Neutrophil (primary cell): Measurements from ENCODE around the gene TSHZ3.

Experiments used
- H3K27ac ChIP-seq: fragments of 200-600 bp; sonication (generic); 2 replicates; pipeline ENCODE4 v1.5.1; 2016; ENCODE audit warnings: mild to moderate bottlenecking, moderate library complexity
- H3K27me3 ChIP-seq: fragments of 200-600 bp; sonication (generic); 2 replicates; pipeline ENCODE4 v1.6.0; 2016; ENCODE audit warnings: mild to moderate bottlenecking
- H3K36me3 ChIP-seq: fragments of 200-600 bp; sonication (generic); 2 replicates; pipeline ENCODE4 v1.5.1; 2017
- H3K4me1 ChIP-seq, 2 experiments: fragments of 200-600 bp in 1 of 2; sonication (generic) in 1 of 2; 1 replicate in 1 of 2; 2 replicates in 1 of 2; pipeline versions ENCODE4 v1.5.1 to v1.6.1; 2013 to 2016; ENCODE audit warnings: low read depth in 1 of 2, low read length in 1 of 2, mild to moderate bottlenecking in 1 of 2, moderate library complexity in 1 of 2; ENCODE audit not compliant: control insufficient read depth in 1 of 2, insufficient read depth in 1 of 2
- H3K4me3 ChIP-seq, 2 experiments: fragments of 200-600 bp in 1 of 2; sonication (generic) in 1 of 2; 1 replicate in 1 of 2; 2 replicates in 1 of 2; pipeline ENCODE4 v1.5.1; 2013 to 2016; ENCODE audit warnings: low read depth in 1 of 2, low read length in 1 of 2, mild to moderate bottlenecking in 1 of 2, moderate library complexity in 1 of 2
- H3K9me3 ChIP-seq: fragments of 200-600 bp; sonication (generic); 2 replicates; pipeline ENCODE4 v1.5.1; 2016
- CTCF ChIP-seq: fragments of 200-600 bp; sonication (generic); IDR thresholded peaks from 2 replicates; pipeline ENCODE4 v1.5.1; 2016; ENCODE audit warnings: antibody characterized with exemption

The TSHZ3 gene

DNA sequence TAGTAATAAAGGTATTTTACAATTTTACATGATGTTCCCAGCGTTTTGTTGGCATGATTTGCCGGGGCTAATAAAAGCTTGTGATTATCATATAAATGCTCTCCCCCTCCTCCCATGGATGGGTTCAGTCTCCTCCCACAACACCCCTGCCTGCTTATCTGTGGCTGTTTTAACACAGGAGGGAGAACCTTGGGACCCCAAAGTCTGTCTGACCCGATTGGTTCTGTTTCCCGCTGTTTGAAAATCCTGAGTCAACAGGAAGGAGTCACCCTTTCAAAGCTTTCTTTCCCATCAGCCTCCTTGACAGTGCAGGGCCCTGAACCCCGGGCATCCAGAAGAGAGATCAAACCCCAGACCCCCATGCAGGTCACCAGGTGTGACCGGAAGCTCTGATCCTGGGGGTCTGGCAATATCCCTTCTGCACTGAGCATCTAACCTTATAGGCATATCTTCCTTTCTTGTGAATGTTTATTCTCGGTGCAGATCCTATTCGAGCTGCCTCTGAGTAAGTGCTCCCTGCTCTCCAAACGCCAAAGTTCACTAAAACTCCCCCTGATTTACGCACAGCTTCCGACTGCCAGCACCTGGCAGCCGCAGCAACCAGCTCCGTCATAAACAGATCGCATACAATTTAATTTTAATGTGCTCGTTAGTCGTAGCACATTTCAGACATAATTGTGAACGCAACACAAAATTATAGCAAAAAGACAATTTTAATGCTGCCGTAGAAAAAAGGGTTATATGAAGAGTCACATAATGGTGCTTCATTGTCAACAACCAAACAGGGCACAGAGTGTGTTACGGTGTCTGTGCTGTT, 74.8 kb downstream of the TSHZ3 start:
- peak overlapping the region; percentile 2 for H3K27ac ChIP-seq
- H3K4me1 ChIP-seq, result no peaks in the 10 kb centered on the region
- peaks cover 35% of the 10 kb centered on the region for H3K36me3 ChIP-seq
- no peaks in the 10 kb centered on the region for H3K9me3 ChIP-seq
- no peaks in the 10 kb centered on the region for H3K27me3 ChIP-seq
- H3K4me3 ChIP-seq, result no peak overlapping the region
- TF ChIP-seq CTCF, result no peak

- H3K36me3 ChIP-seq, result peaks cover 17% of the 10 kb centered on the region
- no peaks in the 10 kb centered on the region for H3K9me3 ChIP-seq
- H3K4me3 ChIP-seq, result no peak overlapping the region
- TF ChIP-seq CTCF, result no peak
- no peaks in the 10 kb centered on the region for H3K27me3 ChIP-seq
- no peaks in the 10 kb centered on the region for H3K4me1 ChIP-seq
- no peak overlapping the region for H3K27ac ChIP-seq
These were observed 76.6 kb downstream of the TSHZ3 start for GRCh38 chr19:31272583-31273106.

- Histone ChIP-seq H3K27ac (no peak overlapping the region), H3K36me3 (peaks cover 5% of the 10 kb centered on the region), H3K9me3 (no peaks in the 10 kb centered on the region), H3K4me1 (no peaks in the 10 kb centered on the region), H3K4me3 (no peak overlapping the region), H3K27me3 (no peaks in the 10 kb centered on the region)
- TF ChIP-seq CTCF, result no peak
These were observed 77.8 kb downstream of the TSHZ3 start for GRCh38 chr19:31271306-31271911.

- Histone ChIP-seq H3K4me3 (no peak overlapping the region), H3K27ac (no peak overlapping the region), H3K9me3 (no peaks in the 10 kb centered on the region), H3K27me3 (no peaks in the 10 kb centered on the region), H3K36me3 (no peaks in the 10 kb centered on the region), H3K4me1 (no peaks in the 10 kb centered on the region)
- TF ChIP-seq CTCF, result no peak
These were observed 78.3 kb downstream of the TSHZ3 start for GRCh38 chr19:31270897-31271296.

DNA sequence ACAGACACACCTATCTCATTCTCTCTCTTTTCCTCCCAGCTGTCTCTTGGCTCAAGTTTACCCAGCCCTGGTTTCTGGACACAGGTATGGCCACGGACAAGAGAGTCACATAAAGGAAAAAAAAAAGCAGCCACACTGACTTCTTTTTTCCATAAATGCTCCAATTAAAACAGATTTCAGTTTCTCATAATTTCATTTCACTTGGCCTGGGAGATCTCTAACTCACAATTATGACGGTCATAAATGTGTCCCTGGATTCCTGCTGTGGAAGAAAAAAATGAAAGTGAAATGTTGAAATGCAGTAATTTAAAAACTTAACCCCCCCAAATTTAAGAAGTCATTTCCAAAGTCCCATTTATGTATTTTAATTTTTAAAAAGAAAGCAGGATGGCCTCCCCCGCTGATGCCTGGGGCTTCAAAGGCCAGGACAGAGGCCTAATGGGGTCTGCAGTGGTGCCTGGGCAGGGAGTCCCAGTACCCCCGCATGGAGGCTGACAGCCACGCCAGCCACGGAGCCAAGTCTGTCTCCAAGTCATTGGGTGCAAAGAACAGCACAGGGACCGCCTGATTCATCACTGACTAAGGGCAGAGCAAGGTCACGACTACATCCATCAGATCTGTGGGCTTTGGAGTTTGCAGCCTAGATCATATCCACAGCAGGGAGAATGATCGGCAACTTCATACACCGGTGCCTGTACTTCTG, 79.7 kb downstream of the TSHZ3 start:
- no peaks in the 10 kb centered on the region for H3K9me3 ChIP-seq
- no peak for TF ChIP-seq CTCF

More for the DNA sequence above, 79.7 kb downstream of the TSHZ3 start:
- Histone ChIP-seq H3K4me3 (no peak overlapping the region), H3K27me3 (no peaks in the 10 kb centered on the region), H3K27ac (no peak overlapping the region), H3K4me1 (no peaks in the 10 kb centered on the region), H3K36me3 (no peaks in the 10 kb centered on the region)
